ENCODE measurements around the gene ARHGEF4. TPM values are rescaled to one million over a fixed set of nuclear protein-coding genes. Genes with fewer than 3 reads are reported as not detected.

ARHGEF4 gene
- total and polyA plus RNA-seq, 2 donors from 2014 or later: 0.90 to 0.94 TPM

DNA sequence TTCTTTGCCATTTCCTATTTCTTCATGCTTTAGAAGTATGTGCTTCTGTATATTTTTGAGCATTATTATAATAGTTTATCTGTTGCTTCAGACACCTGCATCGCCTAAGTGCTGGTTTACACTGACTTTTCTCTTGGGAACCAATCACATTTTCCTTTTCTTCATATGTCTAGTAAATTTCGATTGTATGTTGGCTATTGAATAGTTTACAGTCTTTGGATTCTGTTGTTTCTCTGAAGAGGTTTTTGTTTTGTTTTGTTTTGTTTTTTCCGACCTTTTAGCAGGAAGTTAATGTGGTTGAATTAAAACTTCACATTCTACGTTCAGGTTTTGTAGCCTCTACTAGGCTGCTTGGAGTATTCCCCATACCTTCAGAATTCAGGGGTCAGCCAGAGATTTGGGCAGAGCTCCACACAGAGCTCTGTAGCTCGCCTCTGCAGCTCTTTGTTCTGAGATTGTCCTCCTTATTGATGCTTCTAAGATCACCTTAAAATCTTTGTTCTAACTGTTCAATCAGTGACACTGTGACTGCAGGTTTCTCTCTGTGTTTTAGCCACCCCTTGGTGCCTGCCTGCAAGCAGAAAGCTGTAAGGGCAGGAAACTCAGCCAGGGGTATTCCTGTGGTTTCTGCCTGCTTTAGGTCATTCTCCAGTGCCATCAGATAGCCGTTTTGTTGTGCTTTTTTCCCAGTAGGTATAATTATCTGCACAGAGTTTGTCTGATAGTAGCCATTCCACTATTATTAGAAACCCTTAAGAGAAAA lies 173.2 kb downstream of the ARHGEF4 start:
- Histone ChIP-seq H3K9ac (ENCODE audit: low read length in 3 of 3) (no peak overlapping the region), H3K27me3 (ENCODE audit: control insufficient read depth, insufficient read depth, low read length) (no peaks in the 10 kb centered on the region), H3K9me3 (ENCODE audit: control insufficient read depth in 2 of 3, insufficient read depth in 1 of 3, low read length in 3 of 3) (peaks cover 0 to 2% (median 0%) of the 10 kb centered on the region in 3 donors), H3K36me3 (ENCODE audit: control insufficient read depth in 2 of 3, insufficient read depth in 3 of 3, low read length in 3 of 3) (no peaks in the 10 kb centered on the region), H3K4me3 (ENCODE audit: low read length in 3 of 3) (no peak overlapping the region), H3K4me1 (ENCODE audit: control insufficient read depth in 2 of 3, insufficient read depth in 2 of 3, low read depth in 1 of 3, low read length in 3 of 3) (no peaks in the 10 kb centered on the region), H3K27ac (ENCODE audit: low read depth in 2 of 2, low read length in 2 of 2) (no peak overlapping the region)
- FAIRE-seq (no peak), DNase-seq (no peak)
- TF ChIP-seq, protein P1, sequence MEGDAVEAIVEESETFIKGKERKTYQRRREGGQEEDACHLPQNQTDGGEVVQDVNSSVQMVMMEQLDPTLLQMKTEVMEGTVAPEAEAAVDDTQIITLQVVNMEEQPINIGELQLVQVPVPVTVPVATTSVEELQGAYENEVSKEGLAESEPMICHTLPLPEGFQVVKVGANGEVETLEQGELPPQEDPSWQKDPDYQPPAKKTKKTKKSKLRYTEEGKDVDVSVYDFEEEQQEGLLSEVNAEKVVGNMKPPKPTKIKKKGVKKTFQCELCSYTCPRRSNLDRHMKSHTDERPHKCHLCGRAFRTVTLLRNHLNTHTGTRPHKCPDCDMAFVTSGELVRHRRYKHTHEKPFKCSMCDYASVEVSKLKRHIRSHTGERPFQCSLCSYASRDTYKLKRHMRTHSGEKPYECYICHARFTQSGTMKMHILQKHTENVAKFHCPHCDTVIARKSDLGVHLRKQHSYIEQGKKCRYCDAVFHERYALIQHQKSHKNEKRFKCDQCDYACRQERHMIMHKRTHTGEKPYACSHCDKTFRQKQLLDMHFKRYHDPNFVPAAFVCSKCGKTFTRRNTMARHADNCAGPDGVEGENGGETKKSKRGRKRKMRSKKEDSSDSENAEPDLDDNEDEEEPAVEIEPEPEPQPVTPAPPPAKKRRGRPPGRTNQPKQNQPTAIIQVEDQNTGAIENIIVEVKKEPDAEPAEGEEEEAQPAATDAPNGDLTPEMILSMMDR (IDR thresholded peaks at IDR 0.05; ENCODE audit: borderline replicate concordance, extremely low read depth, insufficient read depth): no peak
- intact Hi-C loops (cut with DNase I): no loop called here

DNA sequence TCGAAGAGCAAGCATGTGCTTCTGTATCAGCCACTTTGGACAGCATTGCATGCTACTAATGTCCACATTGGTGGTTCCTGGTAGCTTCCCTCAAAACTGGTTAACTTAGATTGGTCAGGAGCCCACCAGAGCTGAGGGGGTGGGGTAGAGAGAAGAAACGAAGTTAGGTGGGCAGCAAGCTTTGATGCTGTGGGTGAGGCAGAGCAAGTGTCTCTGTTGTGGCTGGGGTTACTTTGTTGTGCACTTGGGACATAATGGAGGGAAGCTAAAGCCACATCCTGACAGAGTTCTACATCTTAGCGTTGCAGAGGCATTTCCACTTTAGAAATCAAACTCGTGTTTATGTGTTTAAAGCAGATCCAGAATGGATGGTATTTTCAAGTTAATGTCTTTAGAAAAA lies 173.9 kb downstream of the ARHGEF4 start:
- no peak overlapping the region for H3K27ac ChIP-seq (ENCODE audit: low read depth in 2 of 2, low read length in 2 of 2)
- H3K4me1 ChIP-seq (ENCODE audit: control insufficient read depth in 2 of 3, insufficient read depth in 2 of 3, low read depth in 1 of 3, low read length in 3 of 3): no peaks in the 10 kb centered on the region
- H3K36me3 ChIP-seq (ENCODE audit: control insufficient read depth in 2 of 3, insufficient read depth in 3 of 3, low read length in 3 of 3): no peaks in the 10 kb centered on the region
- no peak for FAIRE-seq
- intact Hi-C loops (cut with DNase I): no loop called here
- H3K4me3 ChIP-seq (ENCODE audit: low read length in 3 of 3): no peak overlapping the region
- TF ChIP-seq, protein P1 (IDR thresholded peaks at IDR 0.05; ENCODE audit: borderline replicate concordance, extremely low read depth, insufficient read depth): no peak
- H3K9ac ChIP-seq (ENCODE audit: low read length in 3 of 3): no peak overlapping the region
- no peak for DNase-seq
- no peaks in the 10 kb centered on the region for H3K27me3 ChIP-seq (ENCODE audit: control insufficient read depth, insufficient read depth, low read length)
- H3K9me3 ChIP-seq (ENCODE audit: control insufficient read depth in 2 of 3, insufficient read depth in 1 of 3, low read length in 3 of 3): peaks cover 0 to 2% (median 0%) of the 10 kb centered on the region in 3 donors

DNA sequence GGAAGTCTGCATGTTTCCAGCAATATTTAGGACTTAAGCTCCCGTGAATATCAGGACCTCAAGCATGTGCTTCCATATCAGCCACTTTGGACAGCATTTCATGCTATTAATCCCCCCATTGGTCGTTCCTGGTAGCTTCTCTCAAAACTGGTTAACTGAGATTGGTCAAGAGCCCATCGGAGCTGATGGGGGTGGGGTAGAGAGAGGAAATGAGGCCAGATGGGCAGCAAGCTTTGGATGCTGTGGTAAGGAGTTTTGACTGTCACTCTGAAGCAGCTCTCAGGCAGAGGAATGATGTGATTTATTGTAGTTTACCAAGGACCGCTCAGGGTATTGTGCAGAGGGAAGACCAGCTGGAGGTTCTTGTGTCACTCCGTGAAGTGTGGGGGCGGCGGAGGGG lies 174.8 kb downstream of the ARHGEF4 start:
- Histone ChIP-seq H3K4me3 (ENCODE audit: low read length in 3 of 3) (no peak overlapping the region), H3K4me1 (ENCODE audit: control insufficient read depth in 2 of 3, insufficient read depth in 2 of 3, low read depth in 1 of 3, low read length in 3 of 3) (no peaks in the 10 kb centered on the region), H3K27ac (ENCODE audit: low read depth in 2 of 2, low read length in 2 of 2) (no peak overlapping the region), H3K36me3 (ENCODE audit: control insufficient read depth in 2 of 3, insufficient read depth in 3 of 3, low read length in 3 of 3) (no peaks in the 10 kb centered on the region), H3K9me3 (ENCODE audit: control insufficient read depth in 2 of 3, insufficient read depth in 1 of 3, low read length in 3 of 3) (peaks cover 0 to 2% (median 0%) of the 10 kb centered on the region in 3 donors), H3K9ac (ENCODE audit: low read length in 3 of 3) (no peak overlapping the region), H3K27me3 (ENCODE audit: control insufficient read depth, insufficient read depth, low read length) (no peaks in the 10 kb centered on the region)
- intact Hi-C loops (cut with DNase I): no loop called here
- TF ChIP-seq, protein P1 (IDR thresholded peaks at IDR 0.05; ENCODE audit: borderline replicate concordance, extremely low read depth, insufficient read depth): no peak
- DNase-seq (no peak), FAIRE-seq (no peak)

Data from kidney (tissue), 14 donors.